ENCODE measurements around the gene SLC11A2.

DNA sequence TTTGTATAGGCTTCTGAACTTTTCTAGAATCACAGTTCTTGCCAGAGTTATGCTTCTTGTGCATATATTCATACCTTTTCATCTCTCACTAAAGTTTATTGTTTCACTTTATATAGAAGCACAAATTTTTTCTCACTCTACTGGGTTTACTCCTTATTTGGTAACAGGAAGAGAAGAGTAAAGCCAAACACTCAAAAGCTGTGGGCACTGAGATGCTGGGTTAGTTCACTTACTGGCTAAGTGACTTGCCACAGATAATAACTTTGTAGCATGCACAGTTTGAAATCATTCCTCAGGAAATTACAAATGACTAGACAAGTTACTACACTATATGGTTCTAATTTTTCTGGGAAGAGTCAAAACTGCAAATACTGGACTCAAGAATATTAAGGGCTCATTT is 66.1 kb downstream of the SLC11A2 start:
- TF ChIP-seq ZNF274 (IDR thresholded peaks at IDR 0.05; ENCODE audit: low read depth, low read length) (no peak), YY1 (IDR thresholded peaks at IDR 0.05; ENCODE audit: insufficient read depth, insufficient read length) (no peak)
